Uterus (tissue), 2 donors: ENCODE measurements around the gene EXOC2.

Experiments
- CTCF ChIP-seq, 4 experiments: fragments of 200-600 bp in 2 of 4; fragments of 450-650 bp in 2 of 4; sonication (generic) in 2 of 4; IDR thresholded peaks; one replicate each; pipeline ENCODE4 v1.5.1; 2016 to 2019; ENCODE audit warnings: antibody characterized with exemption in 4 of 4, mild to moderate bottlenecking in 2 of 4, moderate library complexity in 1 of 4
- POLR2A ChIP-seq, 2 donors: fragments of 450-650 bp; IDR thresholded peaks; one replicate each; pipeline ENCODE4 v1.6.1; 2016; ENCODE audit warnings: antibody characterized with exemption in 2 of 2, mild to moderate bottlenecking in 1 of 2, moderate library complexity in 1 of 2

GRCh38 chr6:548517-548916 is 144.4 kb downstream of the EXOC2 start:
- TF ChIP-seq POLR2A (IDR thresholded peaks at IDR 0.05) (no peak), CTCF (IDR thresholded peaks at IDR 0.05) (no peak)
